HepG2 (cell line): Measurements from ENCODE around the gene HAS3. TPM values are rescaled to one million over a fixed set of nuclear protein-coding genes. Genes with fewer than 3 reads are reported as not detected.

ENCODE experiments used
- ARID4A ChIP-seq: sonication (generic); formaldehyde crosslinking; IDR thresholded peaks from 2 replicates; pipeline ENCODE4 v1.5.0; 2020; ENCODE audit warnings: mild to moderate bottlenecking, missing genetic modification reagents, borderline replicate concordance
- BHLHE40 ChIP-seq: IDR thresholded peaks from 2 replicates; pipeline ENCODE4 v1.6.1; 2011; ENCODE audit warnings: low read length, improper control_type of control experiment
- DMAP1 ChIP-seq: IDR thresholded peaks from 2 replicates; pipeline ENCODE4 v1.6.1; 2016
- MAF1 ChIP-seq: sonication (generic); formaldehyde crosslinking; IDR thresholded peaks from 2 replicates; pipeline ENCODE4 v1.5.0; 2020; ENCODE audit warnings: missing genetic modification reagents, borderline replicate concordance
- MIER2 ChIP-seq: IDR thresholded peaks from 2 replicates; pipeline ENCODE4 v1.6.1; 2016; ENCODE audit warnings: missing biosample characterization, missing genetic modification reagents
- MTF2 ChIP-seq: sonication (generic); formaldehyde crosslinking; IDR thresholded peaks from 2 replicates; pipeline ENCODE4 v1.5.0; 2020; ENCODE audit warnings: missing genetic modification reagents, borderline replicate concordance
- RORA ChIP-seq: sonication (generic); formaldehyde crosslinking; IDR thresholded peaks from 2 replicates; pipeline ENCODE4 v1.5.0; 2020; ENCODE audit warnings: mild to moderate bottlenecking, missing genetic modification reagents, moderate library complexity
- SRF ChIP-seq: IDR thresholded peaks from 2 replicates; pipeline ENCODE4 v1.6.1; 2011; ENCODE audit warnings: mild to moderate bottlenecking, low read depth, low read length, moderate library complexity
- TMF1 ChIP-seq: sonication (generic); formaldehyde crosslinking; IDR thresholded peaks from 2 replicates; pipeline ENCODE4 v1.8.1; 2022; ENCODE audit warnings: low read depth, missing genetic modification reagents
- ZBTB10 ChIP-seq: sonication (generic); formaldehyde crosslinking; IDR thresholded peaks from 2 replicates; pipeline ENCODE4 v1.4.0; 2020; ENCODE audit warnings: missing genetic modification reagents, borderline replicate concordance
- ZC3H13 ChIP-seq: sonication (generic); formaldehyde crosslinking; IDR thresholded peaks from 2 replicates; pipeline ENCODE4 v1.8.1; 2023; ENCODE audit warnings: mild to moderate bottlenecking, missing genetic modification reagents, moderate library complexity
- ZFP36L2 ChIP-seq: sonication (generic); formaldehyde crosslinking; IDR thresholded peaks from 2 replicates; pipeline ENCODE4 v1.4.0; 2020; ENCODE audit warnings: missing genetic modification reagents
- ZFP82 ChIP-seq: sonication (generic); formaldehyde crosslinking; IDR thresholded peaks from 2 replicates; pipeline ENCODE4 v1.5.1; 2020; ENCODE audit warnings: mild to moderate bottlenecking, missing genetic modification reagents, borderline replicate concordance
- ZNF232 ChIP-seq: sonication (generic); formaldehyde crosslinking; IDR thresholded peaks from 2 replicates; pipeline ENCODE4 v1.4.0; 2020; ENCODE audit warnings: missing genetic modification reagents, borderline replicate concordance
- ZNF354B ChIP-seq: sonication (generic); formaldehyde crosslinking; IDR thresholded peaks from 2 replicates; pipeline ENCODE4 v1.8.0; 2022; ENCODE audit warnings: mild to moderate bottlenecking, missing genetic modification reagents
- ZNF709 ChIP-seq: sonication (generic); formaldehyde crosslinking; IDR thresholded peaks from 2 replicates; pipeline ENCODE4 v1.5.0; 2020; ENCODE audit warnings: mild to moderate bottlenecking, missing genetic modification reagents
- ZNF746 ChIP-seq: sonication (generic); formaldehyde crosslinking; IDR thresholded peaks from 2 replicates; pipeline ENCODE4 v1.8.0; 2022; ENCODE audit warnings: mild to moderate bottlenecking, missing genetic modification reagents
- ZNF800 ChIP-seq: sonication (generic); formaldehyde crosslinking; IDR thresholded peaks from 2 replicates; pipeline ENCODE4 v1.4.0; 2020; ENCODE audit warnings: missing genetic modification reagents
- ZNF816 ChIP-seq: sonication (generic); formaldehyde crosslinking; IDR thresholded peaks from 2 replicates; pipeline ENCODE4 v1.8.0; 2022; ENCODE audit warnings: missing genetic modification reagents, mild to moderate bottlenecking, borderline replicate concordance
- ZNF839 ChIP-seq: sonication (generic); formaldehyde crosslinking; IDR thresholded peaks from 2 replicates; pipeline ENCODE4 v1.4.0; 2020; ENCODE audit warnings: missing genetic modification reagents, mild to moderate bottlenecking, borderline replicate concordance
- ZSCAN29 ChIP-seq: sonication (generic); formaldehyde crosslinking; conservative IDR thresholded peaks from 2 replicates; pipeline ENCODE4 v1.4.0; 2020; ENCODE audit warnings: mild to moderate bottlenecking, missing genetic modification reagents
- polyA plus RNA-seq, 8 experiments: library from polyadenylated mRNA; depleted of rRNA in 3 of 8; stranded (reverse) in 7 of 8; unstranded in 1 of 8; fragments of >200 nt; fragmentation: Illumina TruSeq in 4 of 8; extraction: Trizol in 4 of 8; gene quantifications; 2 replicates each; pipeline versions ENCODE4 v1.2.1 to v1.2.3, GENCODE V29; 2011 to 2016; ENCODE audit warnings: low read depth in 4 of 8, missing spikeins in 1 of 8, mixed read lengths in 1 of 8; ENCODE audit not compliant: insufficient read depth in 1 of 8
- total RNA-seq, 5 experiments: library from RNA; depleted of rRNA; stranded (reverse); fragments of >200 nt; fragmentation: Illumina TruSeq; extraction: Trizol; gene quantifications; 2 replicates each; pipeline ENCODE4 v1.2.3, GENCODE V29; 2016; ENCODE audit warnings: low read depth in 1 of 5

Gene HAS3
- total and polyA plus RNA-seq, 2 of the 13 experiments (the other 11 are each of a cell fraction or from before 2014, with no cell fraction given), result 0.04 to 0.30 TPM

GRCh38 chr16:69105501-69106361 is at the start of gene HAS3 (continued):
- TF ChIP-seq ZFP82 (CRISPR knock-in tag) (no peak), ZNF816 (CRISPR knock-in tag) (no peak), TMF1 (CRISPR knock-in tag) (no peak; the same call in 1 of the 2 replicates), ZFP36L2 (no peak), DMAP1 (CRISPR knock-in tag) (no peak), ZNF709 (CRISPR knock-in tag) (no peak), SRF (no peak), ZNF839 (CRISPR knock-in tag) (0 out of 2 replicates have a peak, but pooled peaks have one; percentile 33), ZNF746 (CRISPR knock-in tag) (peak; percentile 51; the same call in 1 of the 2 replicates), ZC3H13 (peak; percentile 73; the same call in 1 of the 2 replicates), MTF2 (CRISPR knock-in tag) (peak; percentile 29; the same call in 1 of the 2 replicates), ZNF800 (CRISPR knock-in tag) (peak; percentile 71), MIER2 (CRISPR knock-in tag) (no peak), ZNF232 (CRISPR knock-in tag) (peak; percentile 64; the same call in 1 of the 2 replicates), ZBTB10 (no peak), ARID4A (peak; percentile 60; the same call in 1 of the 2 replicates), RORA (no peak), BHLHE40 (peak; percentile 24; the same call in 1 of the 2 replicates), MAF1 (CRISPR knock-in tag) (no peak), ZNF354B (no peak), ZSCAN29 (CRISPR knock-in tag) (no peak)
